HepG2 (cell line): Measurements from ENCODE around the gene HS3ST5. TPM values are rescaled to one million over a fixed set of nuclear protein-coding genes. Genes with fewer than 3 reads are reported as not detected.

Experiments used
- ATAC-seq: fragments of 200-7000 bp; cut with Tn5 transposase; 3 replicates; pipeline ENCODE4 v1.9.1; 2020; ENCODE audit warnings: mild to moderate bottlenecking, moderate library complexity
- Bru-seq: library from RNA; stranded (reverse); fragments of 400-500 nt; gene quantifications from one replicate; lab custom pipeline; 2021; lab: Mats Ljungman, UMichigan
- BruChase-seq, 2 experiments: library from RNA; stranded (reverse); fragments of 400-500 nt; gene quantifications; one replicate each; lab custom pipeline; 2021; lab: Mats Ljungman, UMichigan
- BruUV-seq: library from RNA; stranded (reverse); fragments of 400-500 nt; replicated peaks from 2 replicates; lab custom pipeline; 2021; lab: Mats Ljungman, UMichigan
- CTCF ChIA-PET: fragments of 300-600 bp; formaldehyde crosslinking; extraction: SDS; loops from one replicate; lab custom pipeline; 2021; ENCODE audit warnings: low total read pairs, inconsistent platforms, low intra/inter-chr PET ratio; lab: Yijun Ruan, JAX
- POLR2A ChIA-PET: fragments of 350-600 bp; sonication (Branson Sonifier 250); formaldehyde crosslinking; loops from one replicate; lab custom pipeline; 2020; ENCODE audit warnings: antibody characterized with exemption, inconsistent platforms; lab: Yijun Ruan, JAX
- DNase-seq: peaks from one replicate; pipeline ENCODE4 v3.0.0-alpha.2; 2015; ENCODE audit warnings: low spot score
- FAIRE-seq: peaks from 3 replicates; lab custom pipeline; 2011; peaks lifted over from hg19 to GRCh38; lab: Jason Lieb, UNC
- H2AFZ ChIP-seq: one replicate; pipeline ENCODE4 v1.6.1; 2011; ENCODE audit warnings: low read length, inconsistent platforms
- H3K27ac ChIP-seq: fragments of 300-600 bp; 3 replicates; pipeline ENCODE4 v1.8.0; 2011; ENCODE audit warnings: mixed run types, mild to moderate bottlenecking, mixed read lengths, low read length, inconsistent platforms; ENCODE audit not compliant: insufficient read depth; ENCODE audit errors: extremely low read length
- H3K27me3 ChIP-seq, 2 experiments: fragments of 200-600 bp in 1 of 2; 2 replicates in 1 of 2; 3 replicates in 1 of 2; pipeline versions ENCODE4 v1.6.0 to v1.8.0; 2011; ENCODE audit warnings: low read length in 2 of 2, mild to moderate bottlenecking in 2 of 2, moderate library complexity in 2 of 2, inconsistent platforms in 1 of 2; ENCODE audit not compliant: insufficient read depth in 2 of 2, control insufficient read depth in 1 of 2
- H3K36me3 ChIP-seq, 2 experiments: fragments of 200-600 bp in 1 of 2; replicated peaks in 1 of 2; 2 replicates in 1 of 2; 3 replicates in 1 of 2; pipeline versions ENCODE4 v1.5.1 to v1.8.0; 2011; ENCODE audit warnings: low read length in 2 of 2, inconsistent platforms in 1 of 2; ENCODE audit not compliant: insufficient read depth in 2 of 2, control insufficient read depth in 1 of 2
- H3K4me1 ChIP-seq: 2 replicates; pipeline ENCODE4 v1.5.1; 2012; ENCODE audit warnings: low read length, inconsistent platforms; ENCODE audit not compliant: insufficient read depth
- H3K4me2 ChIP-seq: 2 replicates; pipeline ENCODE4 v1.6.0; 2011; ENCODE audit warnings: low read depth, low read length, inconsistent platforms
- H3K4me3 ChIP-seq, 3 experiments: fragments of 200-600 bp in 1 of 3; sonication (generic), shearing (Covaris generic) in 1 of 3; replicated peaks in 1 of 3; 2 replicates each; pipeline ENCODE4 v1.5.1; 2011 to 2016; ENCODE audit warnings: low read length in 3 of 3, inconsistent platforms in 2 of 3, low read depth in 2 of 3, mild to moderate bottlenecking in 2 of 3, control low read depth in 1 of 3, mixed read lengths in 1 of 3; ENCODE audit not compliant: insufficient read depth in 1 of 3
- H3K79me2 ChIP-seq: one replicate; pipeline ENCODE4 v1.6.1; 2011; ENCODE audit warnings: low read length, inconsistent platforms; ENCODE audit not compliant: insufficient read depth
- H3K9ac ChIP-seq: 2 replicates; pipeline ENCODE4 v1.6.0; 2011; ENCODE audit warnings: mild to moderate bottlenecking, low read depth, low read length, inconsistent platforms; ENCODE audit not compliant: insufficient read depth
- H3K9me3 ChIP-seq: 2 replicates; pipeline ENCODE4 v1.5.1; 2012; ENCODE audit warnings: mild to moderate bottlenecking, low read length
- H4K20me1 ChIP-seq: 2 replicates; pipeline ENCODE4 v1.6.0; 2011; ENCODE audit warnings: inconsistent platforms, mild to moderate bottlenecking, low read length, moderate library complexity; ENCODE audit not compliant: insufficient read depth
- GLI4 ChIP-seq: sonication (generic); formaldehyde crosslinking; IDR thresholded peaks from 2 replicates; pipeline ENCODE4 v1.5.1; 2020; ENCODE audit warnings: missing genetic modification reagents, mild to moderate bottlenecking, moderate library complexity, borderline replicate concordance
- HNRNPL ChIP-seq: fragments of 200-400 bp; formaldehyde crosslinking; IDR thresholded peaks from 2 replicates; pipeline ENCODE4 v1.6.1; 2017; ENCODE audit warnings: mild to moderate bottlenecking, low read depth, low read length
- JUND ChIP-seq: sonication (generic); formaldehyde crosslinking; IDR thresholded peaks from 2 replicates; pipeline ENCODE4 v1.8.0; 2022; ENCODE audit warnings: mild to moderate bottlenecking, missing genetic modification reagents
- MTF1 ChIP-seq: sonication (generic); formaldehyde crosslinking; IDR thresholded peaks from 2 replicates; pipeline ENCODE4 v1.5.0; 2020; ENCODE audit warnings: missing genetic modification reagents
- PHF8 ChIP-seq: sonication (generic); formaldehyde crosslinking; IDR thresholded peaks from 2 replicates; pipeline ENCODE4 v1.5.0; 2020; ENCODE audit warnings: missing genetic modification reagents
- SKI ChIP-seq: fragments of 450-650 bp; IDR thresholded peaks from one replicate; pipeline ENCODE4 v1.6.1; 2018; ENCODE audit warnings: mild to moderate bottlenecking; ENCODE audit not compliant: partially characterized antibody
- SUZ12 ChIP-seq: fragments of 150-350 bp; IDR thresholded peaks from 2 replicates; pipeline ENCODE4 v1.6.1; 2014; ENCODE audit warnings: low read depth, low read length
- TARDBP ChIP-seq: sonication (generic); formaldehyde crosslinking; IDR thresholded peaks from 2 replicates; pipeline ENCODE4 v1.8.0; 2022; ENCODE audit warnings: mild to moderate bottlenecking, missing genetic modification reagents
- ZBTB20 ChIP-seq: sonication (generic); formaldehyde crosslinking; IDR thresholded peaks from 2 replicates; pipeline ENCODE4 v1.8.1; 2023; ENCODE audit warnings: missing genetic modification reagents, low read depth, mild to moderate bottlenecking, borderline replicate concordance
- ZMYM2 ChIP-seq: sonication (generic); formaldehyde crosslinking; IDR thresholded peaks from 2 replicates; pipeline ENCODE4 v1.8.0; 2022; ENCODE audit warnings: mild to moderate bottlenecking, missing genetic modification reagents
- ZNF382 ChIP-seq: sonication (generic); formaldehyde crosslinking; IDR thresholded peaks from 2 replicates; pipeline ENCODE4 v1.5.0; 2020; ENCODE audit warnings: missing genetic modification reagents, mild to moderate bottlenecking, borderline replicate concordance
- WGBS: methylation state at CpG from one replicate; pipeline ENCODE4 v1.1.6; 2017; ENCODE audit warnings: low lambda C conversion rate; 5-methylcytosine and 5-hydroxymethylcytosine counted together
- in situ Hi-C: cut with HindIII; loops from 2 replicates; pipeline ENCODE4 v1.10.0; 2017; ENCODE audit warnings: low pct_unique_long_range_greater_than_20kb; ENCODE audit not compliant: extremely low pct_ligation_motif_present
- intact Hi-C: fragments of 100-400 bp; cut with micrococcal nuclease; formaldehyde crosslinking; loops from one replicate; pipeline ENCODE4 v1.10.0; 2022; ENCODE audit not compliant: unreplicated experiment
- long read RNA-seq, 2 experiments: library from RNA in 1 of 2; library from polyadenylated mRNA in 1 of 2; stranded (forward) in 1 of 2; unstranded in 1 of 2; transcript quantifications; one replicate each; pipeline ENCODE4 v2.0.0, GENCODE V29; 2019 to 2022
- polyA minus RNA-seq, 3 experiments: library from RNA; depleted of rRNA, polyadenylated mRNA; stranded (reverse); fragments of >200 nt; gene quantifications; 2 replicates each; pipeline ENCODE4 v1.2.3, GENCODE V29; 2011; ENCODE audit warnings: low replicate concordance in 1 of 3
- polyA plus RNA-seq, 8 experiments: library from polyadenylated mRNA; depleted of rRNA in 3 of 8; stranded (reverse) in 7 of 8; unstranded in 1 of 8; fragments of >200 nt; fragmentation: Illumina TruSeq in 4 of 8; extraction: Trizol in 4 of 8; gene quantifications; 2 replicates each; pipeline versions ENCODE4 v1.2.1 to v1.2.3, GENCODE V29; 2011 to 2016; ENCODE audit warnings: low read depth in 4 of 8, missing spikeins in 1 of 8, mixed read lengths in 1 of 8; ENCODE audit not compliant: insufficient read depth in 1 of 8
- total RNA-seq, 5 experiments: library from RNA; depleted of rRNA; stranded (reverse); fragments of >200 nt; fragmentation: Illumina TruSeq; extraction: Trizol; gene quantifications; 2 replicates each; pipeline ENCODE4 v1.2.3, GENCODE V29; 2016; ENCODE audit warnings: low read depth in 1 of 5
- TF ChIP-seq, protein P1 (sequence below): sonication (generic); formaldehyde crosslinking; IDR thresholded peaks from 2 replicates; pipeline ENCODE4 v1.4.0; 2020; ENCODE audit warnings: missing genetic modification reagents

The HS3ST5 gene
- total RNA-seq (2016; rRNA removed; fragmentation: Illumina TruSeq; extraction: Trizol), result 1.0 and 1.1 TPM in 2 replicates
- total RNA-seq (2016; cell fraction: cytosol; rRNA removed; fragmentation: Illumina TruSeq; extraction: Trizol; ENCODE audit: low read depth), result 0.79 and 1.8 TPM in 2 replicates
- total RNA-seq (2016; cell fraction: insoluble cytoplasmic fraction; rRNA removed; fragmentation: Illumina TruSeq; extraction: Trizol), result 0.89 and 1.3 TPM in 2 replicates
- 0.55 and 0.90 TPM in 2 replicates for total RNA-seq (2016; cell fraction: membrane; rRNA removed; fragmentation: Illumina TruSeq; extraction: Trizol)
- 2.0 TPM in 2 replicates for total RNA-seq (2016; cell fraction: nucleus; rRNA removed; fragmentation: Illumina TruSeq; extraction: Trizol)
- 1.2 and 1.6 TPM in 2 replicates for polyA plus RNA-seq (2011; rRNA removed)
- 0.86 and 0.96 TPM in 2 replicates for polyA plus RNA-seq (2011; cell fraction: cytosol; rRNA removed)
- 2.2 and 3.3 TPM in 2 replicates for polyA plus RNA-seq (2011; cell fraction: nucleus; rRNA removed)
- polyA plus RNA-seq (2012), result 4.4 and 4.6 TPM in 2 replicates
- polyA plus RNA-seq (2016; cell fraction: cytosol; fragmentation: Illumina TruSeq; extraction: Trizol; ENCODE audit: low read depth), result 0.11 and 0.22 TPM in 2 replicates
- 0.84 and 1.1 TPM in 2 replicates for polyA plus RNA-seq (2016; cell fraction: insoluble cytoplasmic fraction; fragmentation: Illumina TruSeq; extraction: Trizol; ENCODE audit: low read depth)
- polyA plus RNA-seq (2016; cell fraction: membrane; fragmentation: Illumina TruSeq; extraction: Trizol; ENCODE audit: low read depth), result 0.43 and 0.50 TPM in 2 replicates
- polyA plus RNA-seq (2016; cell fraction: nucleus; fragmentation: Illumina TruSeq; extraction: Trizol; ENCODE audit: insufficient read depth, low read depth), result 1.6 and 2.8 TPM in 2 replicates
- 3.8 TPM in 1 of 2 replicates, not detected in the other for polyA minus RNA-seq (2011; rRNA and poly(A)+ RNA removed; ENCODE audit: low replicate concordance)
- polyA minus RNA-seq (2011; cell fraction: cytosol; rRNA and poly(A)+ RNA removed), result 2.2 and 2.8 TPM in 2 replicates
- 24.7 and 25.9 TPM in 2 replicates for polyA minus RNA-seq (2011; cell fraction: nucleus; rRNA and poly(A)+ RNA removed)
- Bru-seq, nascent RNA, result percentile 71 among the genes with signal in this experiment
- percentile 47 among the genes with signal in this experiment for BruChase-seq, experiment 1, labeled RNA remaining after a 6-hour chase
- percentile 64 among the genes with signal in this experiment for BruChase-seq, experiment 2, labeled RNA remaining after a 2-hour chase
- long read RNA-seq, experiment 1, partial matches to known transcripts, result 0 of 4 reads
- long read RNA-seq, experiment 1, other reads (novel, unspliced or antisense), result 4 of 4 reads
- long read RNA-seq, experiment 2, partial matches to known transcripts, result 0 of 18 reads
- long read RNA-seq, experiment 2, other reads (novel, unspliced or antisense), result 16 of 18 reads

DNA sequence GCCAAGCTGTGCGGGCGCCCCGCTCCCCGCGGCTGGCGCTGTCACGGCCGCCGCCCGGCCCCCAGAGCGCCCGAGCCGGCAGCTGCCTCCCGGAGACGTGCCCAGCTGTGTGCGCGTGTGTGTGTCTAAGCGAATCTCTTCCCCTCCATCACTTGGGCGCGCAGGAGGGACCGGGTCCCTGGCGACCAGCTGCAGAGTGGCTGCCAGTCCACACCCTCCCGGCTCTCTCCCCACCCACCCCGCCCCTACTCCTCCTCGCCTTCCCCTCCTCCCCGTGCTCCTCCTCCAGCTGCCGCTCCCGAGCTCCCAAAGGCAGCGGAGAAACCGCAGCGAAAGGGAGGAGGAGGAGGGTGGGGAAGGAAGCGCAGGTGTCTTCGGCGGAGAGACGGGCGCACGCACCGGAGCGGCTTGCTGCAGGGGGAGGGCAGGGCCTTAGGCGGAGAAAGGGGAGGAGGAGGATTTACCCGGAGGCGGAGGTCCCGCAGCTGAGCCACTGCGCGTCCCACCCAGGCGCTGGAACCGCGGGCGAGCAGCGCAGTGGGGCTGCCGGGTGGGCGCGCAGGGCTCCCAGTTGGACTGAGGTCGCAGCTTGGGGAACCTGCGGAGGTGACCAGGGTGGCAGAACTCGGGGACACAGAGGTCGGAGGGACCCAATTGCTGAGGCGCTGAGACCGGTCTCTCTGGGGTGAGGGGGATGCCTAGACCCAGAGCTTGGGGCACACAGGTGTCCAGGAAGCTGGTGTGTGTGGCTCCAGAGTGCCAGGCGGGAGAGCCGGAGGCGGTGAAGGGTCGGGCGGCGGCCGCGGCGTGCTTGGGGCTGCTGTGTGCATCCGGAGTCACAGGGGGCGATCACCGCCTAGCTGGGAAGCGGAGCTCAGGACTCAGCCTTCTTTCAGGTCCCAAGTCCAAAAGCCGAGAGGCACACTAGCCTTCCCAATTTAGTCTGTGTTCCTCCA, at the start of gene HS3ST5:
Gene HS3ST5, minus strand, starts transcription at position 198 of the 956 bp plus-strand sequence. CDS start 280,178 bp downstream, outside the sequence.
- Histone ChIP-seq H3K4me2 (peak within 1 kb of the TSS; percentile 84), H3K27me3 (no peaks in the 10 kb centered on the region; a peak in 2 of 5 replicates), H4K20me1 (peaks cover 5% of the 10 kb centered on the region; the same call in 1 of the 2 replicates), H2AFZ (peak within 1 kb of the TSS; percentile 55), H3K4me3 (peak within 1 kb of the TSS; percentile 61 to 90 (median 90)), H3K9ac (peak within 1 kb of the TSS; percentile 67), H3K36me3 (no peaks in the 10 kb centered on the region), H3K9me3 (no peaks in the 10 kb centered on the region), H3K27ac (peak within 1 kb of the TSS; percentile 52), H3K79me2 (peaks cover 32% of the 10 kb centered on the region), H3K4me1 (peaks cover 33% of the 10 kb centered on the region)
- BruUV-seq, result no TSS peak
- POLR2A ChIA-PET, result interaction anchor here (0.6 to 2.0 kb wide), 3 partner anchors 174 to 373 kb away, joined by 3 to 11 read pairs (median 3); partner anchors contain the start of gene HDAC2
- CTCF ChIA-PET, result no interaction called here
- FAIRE-seq (peak; percentile 46), DNase-seq (peak; percentile 57), ATAC-seq (peak; percentile 94)
- intact Hi-C loops (loop anchor here (1.0 to 10.0 kb wide), 4 partner anchors 171 to 348 kb away; no protein-coding TSS in a partner anchor), in situ Hi-C loops (loop anchor here (25.0 kb wide), 1 partner anchor 356 kb away; no protein-coding TSS in a partner anchor)
- WGBS, result 1% methylated on average over 27 of the region's 73 CpGs
- TF ChIP-seq JUND (CRISPR knock-in tag), result no peak
- TF ChIP-seq TARDBP, result no peak
- no peak for TF ChIP-seq SKI
- TF ChIP-seq ZNF382 (CRISPR knock-in tag), result no peak
- TF ChIP-seq, protein P1, sequence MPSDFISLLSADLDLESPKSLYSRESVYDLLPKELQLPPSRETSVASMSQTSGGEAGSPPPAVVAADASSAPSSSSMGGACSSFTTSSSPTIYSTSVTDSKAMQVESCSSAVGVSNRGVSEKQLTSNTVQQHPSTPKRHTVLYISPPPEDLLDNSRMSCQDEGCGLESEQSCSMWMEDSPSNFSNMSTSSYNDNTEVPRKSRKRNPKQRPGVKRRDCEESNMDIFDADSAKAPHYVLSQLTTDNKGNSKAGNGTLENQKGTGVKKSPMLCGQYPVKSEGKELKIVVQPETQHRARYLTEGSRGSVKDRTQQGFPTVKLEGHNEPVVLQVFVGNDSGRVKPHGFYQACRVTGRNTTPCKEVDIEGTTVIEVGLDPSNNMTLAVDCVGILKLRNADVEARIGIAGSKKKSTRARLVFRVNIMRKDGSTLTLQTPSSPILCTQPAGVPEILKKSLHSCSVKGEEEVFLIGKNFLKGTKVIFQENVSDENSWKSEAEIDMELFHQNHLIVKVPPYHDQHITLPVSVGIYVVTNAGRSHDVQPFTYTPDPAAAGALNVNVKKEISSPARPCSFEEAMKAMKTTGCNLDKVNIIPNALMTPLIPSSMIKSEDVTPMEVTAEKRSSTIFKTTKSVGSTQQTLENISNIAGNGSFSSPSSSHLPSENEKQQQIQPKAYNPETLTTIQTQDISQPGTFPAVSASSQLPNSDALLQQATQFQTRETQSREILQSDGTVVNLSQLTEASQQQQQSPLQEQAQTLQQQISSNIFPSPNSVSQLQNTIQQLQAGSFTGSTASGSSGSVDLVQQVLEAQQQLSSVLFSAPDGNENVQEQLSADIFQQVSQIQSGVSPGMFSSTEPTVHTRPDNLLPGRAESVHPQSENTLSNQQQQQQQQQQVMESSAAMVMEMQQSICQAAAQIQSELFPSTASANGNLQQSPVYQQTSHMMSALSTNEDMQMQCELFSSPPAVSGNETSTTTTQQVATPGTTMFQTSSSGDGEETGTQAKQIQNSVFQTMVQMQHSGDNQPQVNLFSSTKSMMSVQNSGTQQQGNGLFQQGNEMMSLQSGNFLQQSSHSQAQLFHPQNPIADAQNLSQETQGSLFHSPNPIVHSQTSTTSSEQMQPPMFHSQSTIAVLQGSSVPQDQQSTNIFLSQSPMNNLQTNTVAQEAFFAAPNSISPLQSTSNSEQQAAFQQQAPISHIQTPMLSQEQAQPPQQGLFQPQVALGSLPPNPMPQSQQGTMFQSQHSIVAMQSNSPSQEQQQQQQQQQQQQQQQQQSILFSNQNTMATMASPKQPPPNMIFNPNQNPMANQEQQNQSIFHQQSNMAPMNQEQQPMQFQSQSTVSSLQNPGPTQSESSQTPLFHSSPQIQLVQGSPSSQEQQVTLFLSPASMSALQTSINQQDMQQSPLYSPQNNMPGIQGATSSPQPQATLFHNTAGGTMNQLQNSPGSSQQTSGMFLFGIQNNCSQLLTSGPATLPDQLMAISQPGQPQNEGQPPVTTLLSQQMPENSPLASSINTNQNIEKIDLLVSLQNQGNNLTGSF, result no peak
- no peak for TF ChIP-seq ZBTB20 (CRISPR knock-in tag)
- peak; percentile 76; the same call in 1 of the 2 replicates for TF ChIP-seq HNRNPL
- TF ChIP-seq SUZ12, result no peak
- TF ChIP-seq PHF8 (CRISPR knock-in tag), result no peak; the same call in 1 of the 2 replicates
- no peak for TF ChIP-seq ZMYM2 (CRISPR knock-in tag)
- no peak for TF ChIP-seq GLI4 (CRISPR knock-in tag)
- TF ChIP-seq MTF1, result no peak
